H1 (cell line): ENCODE results near the gene ATM.

ENCODE experiments used
- MAX ChIP-seq: IDR thresholded peaks from 2 replicates; pipeline ENCODE4 v1.6.1; 2012; ENCODE audit warnings: inconsistent platforms
- PHF8 ChIP-seq: fragments of 200-600 bp; sonication (generic); conservative IDR thresholded peaks from 2 replicates; pipeline ENCODE4 v1.7.1; 2012; ENCODE audit warnings: low read depth, mild to moderate bottlenecking, inconsistent platforms, low read length, moderate library complexity

- TF ChIP-seq MAX = no peak
- TF ChIP-seq PHF8 = no peak
Observed at GRCh38 chr11:108246885-108247284, 24.0 kb downstream of the ATM start.
